Measurements from ENCODE around the gene OSBPL8. TPM values are rescaled to one million over a fixed set of nuclear protein-coding genes. Genes with fewer than 3 reads are reported as not detected.

Gene OSBPL8
- total and polyA plus RNA-seq, 10 of the 15 experiments (the other 5 are each of a cell fraction or from before 2014, with no cell fraction given): 10.4 to 58.0 (median 32.0) TPM

- Histone ChIP-seq H3K36me3 (ENCODE audit: control insufficient read depth in 2 of 2, insufficient read depth in 2 of 2, low read length in 1 of 2) (no peaks in the 10 kb centered on the region), H3K4me2 (ENCODE audit: control insufficient read depth, insufficient read depth) (no peak overlapping the region), H3K9me3 (replicated peaks; ENCODE audit: control insufficient read depth, insufficient read depth, low read length) (no peaks in the 10 kb centered on the region), H2AFZ (ENCODE audit: control insufficient read depth, low read depth, low read length) (no peak overlapping the region), H3K9ac (ENCODE audit: control insufficient read depth, insufficient read depth, low read length) (no peak overlapping the region), H3K27ac (ENCODE audit: control insufficient read depth, insufficient read depth) (no peak overlapping the region), H3K4me1 (ENCODE audit: control insufficient read depth, insufficient read depth, low read length) (no peaks in the 10 kb centered on the region), H3K27me3 (replicated peaks in 1 of 2; ENCODE audit: control insufficient read depth in 2 of 2, insufficient read depth in 2 of 2, low read length in 1 of 2) (no peaks in the 10 kb centered on the region), H3K79me2 (ENCODE audit: control insufficient read depth, insufficient read depth, low read length) (no peaks in the 10 kb centered on the region), H4K20me1 (ENCODE audit: control insufficient read depth, insufficient read depth) (no peaks in the 10 kb centered on the region), H3K4me3 (no peak overlapping the region)
- FAIRE-seq (no peak), DNase-seq (ENCODE audit: low read depth, low spot score) (no peak), ATAC-seq (no peak)
- TF ChIP-seq ZBTB4 (CRISPR knock-in tag; IDR thresholded peaks at IDR 0.05): no peak
- TF ChIP-seq ZBTB33 (IDR thresholded peaks at IDR 0.05): no peak
- no peak for TF ChIP-seq CEBPB (IDR thresholded peaks at IDR 0.05; ENCODE audit: borderline replicate concordance in 1 of 2, low read depth in 2 of 2, low read length in 2 of 2)
- no peak for TF ChIP-seq MYC (IDR thresholded peaks at IDR 0.05; ENCODE audit: insufficient read depth, insufficient read length, insufficient replicate concordance, low read length, severe bottlenecking)
- TF ChIP-seq ZZZ3 (IDR thresholded peaks at IDR 0.05; ENCODE audit: control insufficient read depth, insufficient read length, low read depth): no peak
- TF ChIP-seq IRF4 (IDR thresholded peaks at IDR 0.05; ENCODE audit: low read depth, low read length): no peak
- no peak for TF ChIP-seq RELB (IDR thresholded peaks at IDR 0.05; ENCODE audit: low read depth)
- CTCF ChIA-PET: interaction anchor here (0.6 kb wide), 1 partner anchor 1312 kb away, joined by 3 read pairs; no protein-coding TSS in a partner anchor
- RAD21 ChIA-PET (ENCODE audit: unreplicated experiment): no interaction called here
- in situ Hi-C loops (cut with MboI): no loop called here
- intact Hi-C loops (cut with micrococcal nuclease; ENCODE audit: unreplicated experiment): no loop called here
- POLR2A ChIA-PET: no interaction called here
- BruUV-seq (replicated peaks): no TSS peak
- SMC1A ChIA-PET (ENCODE audit: uncharacterized antibody, unreplicated experiment): no interaction called here
- WGBS (ENCODE audit: insufficient coverage, insufficient replicate concordance, low lambda C conversion rate, missing lambda C conversion rate): 65% methylated on average over 3 of the region's 3 CpGs
Observed at GRCh38 chr12:76568888-76569551, 9.4 kb upstream of the OSBPL8 start.

Measured in GM12878 (cell line).